Osteoblast (primary cell): Measurements from ENCODE around the gene ITPRIPL1. TPM values are rescaled to one million over a fixed set of nuclear protein-coding genes. Genes with fewer than 3 reads are reported as not detected.

Experiments
- DNase-seq: peaks from one replicate; pipeline ENCODE4 v3.0.0; 2011; ENCODE audit warnings: low spot score, mixed read lengths; ENCODE audit not compliant: insufficient read length; ENCODE audit errors: missing footprints
- H2AFZ ChIP-seq: 2 replicates; pipeline ENCODE4 v1.6.0; 2011; ENCODE audit warnings: mild to moderate bottlenecking, low read length
- H3K27ac ChIP-seq: 2 replicates; pipeline ENCODE4 v1.5.1; 2011; ENCODE audit warnings: mild to moderate bottlenecking, low read depth, low read length, moderate library complexity
- H3K27me3 ChIP-seq: 2 replicates; pipeline ENCODE4 v1.6.0; 2012; ENCODE audit warnings: mild to moderate bottlenecking, control low read depth, inconsistent platforms, low read length, moderate library complexity; ENCODE audit not compliant: insufficient read depth
- H3K36me3 ChIP-seq: 2 replicates; pipeline ENCODE4 v1.5.1; 2011; ENCODE audit warnings: mild to moderate bottlenecking, low read length, control low read depth, moderate library complexity; ENCODE audit not compliant: insufficient read depth
- H3K4me1 ChIP-seq: 2 replicates; pipeline ENCODE4 v1.5.1; 2011; ENCODE audit warnings: mild to moderate bottlenecking, low read length, control low read depth, moderate library complexity; ENCODE audit not compliant: insufficient read depth
- H3K4me2 ChIP-seq: 2 replicates; pipeline ENCODE4 v1.6.0; 2011; ENCODE audit warnings: mild to moderate bottlenecking, low read length; ENCODE audit not compliant: insufficient read depth
- H3K4me3 ChIP-seq: fragments of 200-600 bp; sonication (generic); 3 replicates; pipeline ENCODE4 v1.5.1; 2012; ENCODE audit warnings: mild to moderate bottlenecking, low read length, inconsistent platforms; ENCODE audit not compliant: insufficient read depth
- H3K79me2 ChIP-seq: 2 replicates; pipeline ENCODE4 v1.6.0; 2012; ENCODE audit warnings: mild to moderate bottlenecking, low read length, control low read depth, inconsistent platforms; ENCODE audit not compliant: insufficient read depth
- H3K9me3 ChIP-seq: 2 replicates; pipeline ENCODE4 v1.5.1; 2011; ENCODE audit warnings: low read depth, low read length, control low read depth
- H4K20me1 ChIP-seq: 2 replicates; pipeline ENCODE4 v1.6.0; 2012; ENCODE audit warnings: mild to moderate bottlenecking, low read length, control low read depth; ENCODE audit not compliant: insufficient read depth
- CTCF ChIP-seq: IDR thresholded peaks from 2 replicates; pipeline ENCODE4 v1.5.1; 2011; ENCODE audit warnings: mild to moderate bottlenecking, low read depth, low read length, moderate library complexity; ENCODE audit errors: extremely low read depth
- total RNA-seq: library from RNA; depleted of rRNA; stranded (reverse); fragments of >200 nt; gene quantifications from 2 replicates; pipeline ENCODE4 v1.2.3, GENCODE V29; 2012

Gene ITPRIPL1
- 1.4 and 1.8 TPM in 2 replicates for total RNA-seq

GRCh38 chr2:96325041-96325883 is at the start of gene ITPRIPL1:
Gene ITPRIPL1, plus strand, starts transcription at chr2:96325317. Its CDS starts 523 bp downstream, at chr2:96325840.
- H3K9me3 ChIP-seq = no peaks in the 10 kb centered on the region
- DNase-seq = peak; percentile 88
- H3K27ac ChIP-seq = no peak within 1 kb of the TSS
- H2AFZ ChIP-seq = peak within 1 kb of the TSS; percentile 82
- H3K79me2 ChIP-seq = no peaks in the 10 kb centered on the region
- peaks cover 21% of the 10 kb centered on the region for H3K4me1 ChIP-seq
- peaks cover 37% of the 10 kb centered on the region for H3K27me3 ChIP-seq
- no peak for TF ChIP-seq CTCF
- H4K20me1 ChIP-seq = no peaks in the 10 kb centered on the region
- peak within 1 kb of the TSS; percentile 88 for H3K4me2 ChIP-seq
- H3K4me3 ChIP-seq = peak within 1 kb of the TSS; percentile 72
- H3K36me3 ChIP-seq = no peaks in the 10 kb centered on the region

- H3K36me3 ChIP-seq = peaks cover 79% of the 10 kb centered on the region
- no peak overlapping the region for H3K4me2 ChIP-seq
- no peak overlapping the region for H3K4me3 ChIP-seq
- no peak overlapping the region for H2AFZ ChIP-seq
- H3K79me2 ChIP-seq = no peaks in the 10 kb centered on the region
- no peak overlapping the region for H3K27ac ChIP-seq
- TF ChIP-seq CTCF = no peak
- DNase-seq = no peak
- H3K4me1 ChIP-seq = peaks cover 10% of the 10 kb centered on the region
- no peaks in the 10 kb centered on the region for H3K27me3 ChIP-seq
- H3K9me3 ChIP-seq = no peaks in the 10 kb centered on the region
- no peaks in the 10 kb centered on the region for H4K20me1 ChIP-seq
Observed at GRCh38 chr2:96276787-96277499, 48.2 kb upstream of the ITPRIPL1 start.

- no peaks in the 10 kb centered on the region for H3K9me3 ChIP-seq
- H3K79me2 ChIP-seq = no peaks in the 10 kb centered on the region
- TF ChIP-seq CTCF = no peak
Observed at GRCh38 chr2:96287273-96287856, 37.8 kb upstream of the ITPRIPL1 start.

More at GRCh38 chr2:96287273-96287856, 37.8 kb upstream of the ITPRIPL1 start:
- H3K4me2 ChIP-seq = no peak overlapping the region
- no peaks in the 10 kb centered on the region for H3K4me1 ChIP-seq
- H3K36me3 ChIP-seq = peaks cover 100% of the 10 kb centered on the region
- no peaks in the 10 kb centered on the region for H3K27me3 ChIP-seq
- no peak overlapping the region for H2AFZ ChIP-seq
- no peak for DNase-seq
- no peak overlapping the region for H3K27ac ChIP-seq
- H3K4me3 ChIP-seq = no peak overlapping the region
- no peaks in the 10 kb centered on the region for H4K20me1 ChIP-seq
